ENCODE data around the gene ZNF787.
"Not testable (repeated sequence)": the region's sequence is repeated elsewhere in the genome, so short reads cannot be mapped to it uniquely, and the experiment has no call there.

Gene ZNF787

GRCh38 chr19:56104423-56104822 lies 16.7 kb downstream of the ZNF787 start:
- FAIRE-seq = no peak

- no peak for FAIRE-seq
Measured at GRCh38 chr19:56103027-56103614, 18.0 kb downstream of the ZNF787 start.

- no peak for FAIRE-seq
Measured at GRCh38 chr19:56101746-56102535, 19.2 kb downstream of the ZNF787 start.

- FAIRE-seq = no peak
Measured at GRCh38 chr19:56101095-56101494, 20.0 kb downstream of the ZNF787 start.

GRCh38 chr19:56099638-56100539 lies 21.2 kb downstream of the ZNF787 start:
- FAIRE-seq = no peak

GRCh38 chr19:56098731-56099568 lies 22.1 kb downstream of the ZNF787 start:
- no peak for FAIRE-seq

- not testable (repeated sequence) for FAIRE-seq
Measured at GRCh38 chr19:56098237-56098636, 22.9 kb downstream of the ZNF787 start.

GRCh38 chr19:56097776-56098175 lies 23.3 kb downstream of the ZNF787 start:
- no peak for FAIRE-seq

- no peak for FAIRE-seq
Measured at GRCh38 chr19:56097306-56097705, 23.8 kb downstream of the ZNF787 start.

GRCh38 chr19:56096665-56097064 lies 24.4 kb downstream of the ZNF787 start:
- FAIRE-seq = no peak

GRCh38 chr19:56094449-56094848 lies 26.6 kb downstream of the ZNF787 start:
- no peak for FAIRE-seq

GRCh38 chr19:56092685-56093631 lies 28.1 kb downstream of the ZNF787 start:
- no peak for FAIRE-seq

- FAIRE-seq = no peak
Measured at GRCh38 chr19:56091751-56092546, 29.1 kb downstream of the ZNF787 start.

- FAIRE-seq = no peak
Measured at GRCh38 chr19:56091066-56091490, 30.0 kb downstream of the ZNF787 start.

GRCh38 chr19:56089344-56089743 lies 31.8 kb downstream of the ZNF787 start:
- no peak for FAIRE-seq

- FAIRE-seq = no peak
Measured at GRCh38 chr19:56088497-56089215, 32.4 kb downstream of the ZNF787 start.

- no peak for FAIRE-seq
Measured at GRCh38 chr19:56087647-56088496, 33.2 kb downstream of the ZNF787 start.

- FAIRE-seq = no peak
Measured at GRCh38 chr19:56086671-56087430, 34.2 kb downstream of the ZNF787 start.

All from A204.1 (cell line).